Measurements from ENCODE around the gene OR2T4. TPM values are rescaled to one million over a fixed set of nuclear protein-coding genes. Genes with fewer than 3 reads are reported as not detected.

OR2T4 gene, protein sequence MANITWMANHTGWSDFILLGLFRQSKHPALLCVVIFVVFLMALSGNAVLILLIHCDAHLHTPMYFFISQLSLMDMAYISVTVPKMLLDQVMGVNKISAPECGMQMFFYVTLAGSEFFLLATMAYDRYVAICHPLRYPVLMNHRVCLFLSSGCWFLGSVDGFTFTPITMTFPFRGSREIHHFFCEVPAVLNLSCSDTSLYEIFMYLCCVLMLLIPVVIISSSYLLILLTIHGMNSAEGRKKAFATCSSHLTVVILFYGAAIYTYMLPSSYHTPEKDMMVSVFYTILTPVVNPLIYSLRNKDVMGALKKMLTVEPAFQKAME
- not detected in 2 replicates for total RNA-seq

DNA sequence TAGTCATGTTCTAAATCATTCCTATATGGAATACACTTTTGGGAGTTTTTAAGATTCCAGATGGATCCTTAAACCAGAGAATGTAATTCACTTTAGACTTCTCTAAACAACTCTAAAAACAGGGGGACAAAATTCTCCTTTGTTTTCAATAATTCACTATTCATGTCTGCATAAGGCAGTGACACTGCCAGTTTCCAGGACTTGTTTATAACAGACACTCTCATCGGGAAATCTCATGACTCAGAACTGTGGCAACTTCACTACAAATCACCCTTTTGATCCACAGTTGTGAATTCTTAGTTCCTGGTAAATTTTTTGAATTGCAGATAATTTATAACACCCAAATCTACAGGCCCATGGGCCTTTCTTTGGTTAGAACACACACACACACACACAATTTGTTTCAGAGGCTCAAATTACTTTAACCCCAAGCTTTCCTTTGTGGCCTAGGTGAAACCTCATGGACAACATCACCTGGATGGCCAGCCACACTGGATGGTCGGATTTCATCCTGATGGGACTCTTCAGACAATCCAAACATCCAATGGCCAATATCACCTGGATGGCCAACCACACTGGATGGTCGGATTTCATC lies at the start of gene OR2T4:
Gene OR2T4, plus strand, starts transcription at position 545 of the 595 bp plus-strand sequence. Its CDS starts 0 bp downstream, at position 545.

GRCh38 chr1:248324468-248324867 lies 37.0 kb upstream of the OR2T4 start, which contains the start of gene OR2M7:
OR2M7 (minus strand) TSS chr1:248324568; CDS start chr1:248324568, 0 bp downstream.

GRCh38 chr1:248348475-248348874 lies 13.0 kb upstream of the OR2T4 start, which contains the start of gene OR14C36:
OR14C36 (plus strand) TSS chr1:248348775; CDS start chr1:248348775, 0 bp downstream.

GRCh38 chr1:248375446-248375845 lies 14.0 kb downstream of the OR2T4 start, which contains the start of gene OR2T6:
OR2T6 (plus strand) TSS chr1:248375746; CDS start chr1:248387609, 11,863 bp downstream.

GRCh38 chr1:248402748-248403147 lies 41.3 kb downstream of the OR2T4 start, which contains the start of gene OR2T1:
OR2T1 (plus strand) TSS chr1:248403048; CDS start chr1:248406148, 3,100 bp downstream.

Other genes starting within 250 kb of the OR2T4 start
- not detected in 2 replicates for gene OR2M5, start 216.5 kb upstream of the OR2T4 start, total RNA-seq
- not detected in 2 replicates for gene OR2M2, start 186.8 kb upstream of the OR2T4 start, total RNA-seq
- not detected in 2 replicates for gene OR2M3, start 164.4 kb upstream of the OR2T4 start, total RNA-seq
- gene OR2M4, start 130.2 kb upstream of the OR2T4 start, total RNA-seq = not detected in 2 replicates
- not detected in 2 replicates for gene OR2T33, start 83.7 kb upstream of the OR2T4 start, total RNA-seq
- not detected in 2 replicates for gene OR2T12, start 58.2 kb upstream of the OR2T4 start, total RNA-seq
- not detected in 2 replicates for gene OR2M7, start 37.1 kb upstream of the OR2T4 start, total RNA-seq
- not detected in 2 replicates for gene OR14C36, start 12.9 kb upstream of the OR2T4 start, total RNA-seq
- gene OR2T6, start 14.1 kb downstream of the OR2T4 start, total RNA-seq = not detected in 2 replicates
- not detected in 2 replicates for gene OR2T1, start 41.4 kb downstream of the OR2T4 start, total RNA-seq
- gene OR2T2, start 84.0 kb downstream of the OR2T4 start, total RNA-seq = not detected in 2 replicates
- not detected in 2 replicates for gene OR2T3, start 111.7 kb downstream of the OR2T4 start, total RNA-seq
- gene OR2T5, start 126.9 kb downstream of the OR2T4 start, total RNA-seq = not detected in 2 replicates
- not detected in 2 replicates for gene OR2G6, start 146.4 kb downstream of the OR2T4 start, total RNA-seq
- not detected in 2 replicates for gene OR2T29, start 201.1 kb downstream of the OR2T4 start, total RNA-seq
- not detected in 2 replicates for gene OR2T34, start 213.1 kb downstream of the OR2T4 start, total RNA-seq
- gene OR2T10, start 236.0 kb downstream of the OR2T4 start, total RNA-seq = not detected in 2 replicates